ENCODE measurements around the gene MORN4.
"Not testable (repeated sequence)": the region's sequence is repeated elsewhere in the genome, so short reads cannot be mapped to it uniquely, and the experiment has no call there.

MORN4 gene

DNA sequence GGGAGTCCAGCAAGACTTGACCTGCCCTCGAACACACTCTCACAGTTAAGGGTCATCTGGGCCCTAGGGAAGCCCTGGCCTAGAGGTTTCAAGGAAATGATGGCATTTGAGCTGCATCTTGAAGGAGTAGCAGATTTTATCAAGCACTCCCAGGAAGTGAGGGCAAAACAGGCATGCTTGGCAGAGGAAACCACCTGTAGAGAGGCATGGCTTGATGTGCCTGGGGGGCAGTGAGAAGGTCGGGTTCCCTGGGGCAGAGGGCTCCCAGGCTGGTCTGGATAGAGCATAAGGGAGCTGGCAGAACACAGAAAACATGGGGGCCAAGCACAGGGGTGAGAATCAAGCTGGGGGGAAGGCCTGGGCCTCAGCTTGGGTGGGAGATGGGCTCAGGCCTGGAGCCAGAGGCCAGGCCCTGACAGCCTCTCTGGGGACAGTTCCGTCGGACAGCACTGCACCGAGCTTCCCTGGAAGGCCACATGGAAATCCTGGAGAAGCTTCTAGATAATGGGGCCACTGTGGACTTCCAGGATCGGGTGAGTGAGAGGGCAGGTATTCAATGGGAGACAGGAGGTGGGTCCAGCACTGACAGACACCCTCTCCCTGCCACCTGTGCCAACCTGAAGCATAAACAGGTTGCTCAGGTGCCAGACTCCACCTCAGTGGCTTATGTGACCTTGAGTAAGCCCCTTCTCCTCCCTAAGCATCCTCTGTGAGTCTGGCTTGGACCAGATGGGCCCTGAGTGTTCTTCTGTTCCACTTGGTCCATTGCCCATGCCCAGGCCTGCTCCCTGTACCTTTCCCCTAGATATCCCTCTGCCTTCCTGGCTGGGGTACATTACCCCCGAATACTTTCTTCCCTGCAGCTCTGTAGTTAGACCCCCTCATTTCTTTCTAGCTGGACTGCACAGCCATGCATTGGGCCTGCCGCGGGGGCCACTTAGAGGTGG is 52.6 kb downstream of the MORN4 start:
- TF ChIP-seq CTCF (conservative IDR thresholded peaks at IDR 0.05): no peak
- TF ChIP-seq ZFX (IDR thresholded peaks at IDR 0.05): no peak
- no peak overlapping the region for H3K27ac ChIP-seq

- TF ChIP-seq CTCF (conservative IDR thresholded peaks at IDR 0.05) (no peak), ZFX (IDR thresholded peaks at IDR 0.05) (no peak)
- no peak overlapping the region for H3K27ac ChIP-seq
Measured at GRCh38 chr10:97578171-97578844, 55.0 kb downstream of the MORN4 start.

DNA sequence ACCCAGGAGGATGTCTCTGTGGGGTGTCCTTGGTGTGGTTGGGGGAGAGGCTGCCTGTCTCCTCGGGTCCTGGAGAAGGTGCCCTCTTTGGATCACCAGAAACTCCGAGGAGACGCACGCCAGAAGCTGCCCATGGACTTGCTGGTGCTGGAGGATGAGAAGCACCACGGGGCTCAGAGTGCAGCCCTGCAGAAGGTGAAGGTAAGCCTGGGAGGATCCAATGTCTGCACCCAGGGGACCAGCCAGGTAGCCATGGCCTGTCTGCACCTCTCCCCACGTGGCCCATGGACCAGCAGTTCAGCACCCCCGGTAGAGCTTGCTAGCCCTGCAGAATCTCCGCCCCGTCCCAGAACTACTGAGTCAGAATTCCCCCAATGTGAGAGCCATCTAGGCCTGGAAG is 55.6 kb downstream of the MORN4 start:
- H3K27ac ChIP-seq: no peak overlapping the region
- TF ChIP-seq ZFX (IDR thresholded peaks at IDR 0.05) (no peak), CTCF (conservative IDR thresholded peaks at IDR 0.05) (no peak)

DNA sequence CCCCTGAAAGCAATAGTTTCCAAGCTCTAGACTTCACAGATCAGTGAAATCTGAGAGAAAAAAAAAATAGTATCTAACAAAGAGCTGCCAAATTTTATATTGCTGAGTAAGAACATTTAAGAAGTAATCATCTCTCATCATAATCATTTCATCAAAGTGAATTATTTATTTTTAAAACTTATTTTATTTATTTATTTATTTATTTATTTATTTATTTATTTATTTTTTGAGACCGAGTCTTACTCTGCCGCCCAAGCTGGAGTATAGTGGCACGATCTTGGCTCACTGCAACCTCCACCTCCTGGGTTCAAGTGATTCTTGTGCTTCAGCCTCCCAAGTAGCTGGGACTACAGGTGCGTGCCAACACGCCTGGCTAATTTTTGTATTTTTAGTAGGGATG is 56.8 kb downstream of the MORN4 start:
- H3K27ac ChIP-seq: not testable (repeated sequence)

GRCh38 chr10:97575127-97575668 is 58.1 kb downstream of the MORN4 start:
- peak overlapping the region; percentile 55 for H3K27ac ChIP-seq
- TF ChIP-seq CTCF (conservative IDR thresholded peaks at IDR 0.05) (no peak), ZFX (IDR thresholded peaks at IDR 0.05) (no peak)

DNA sequence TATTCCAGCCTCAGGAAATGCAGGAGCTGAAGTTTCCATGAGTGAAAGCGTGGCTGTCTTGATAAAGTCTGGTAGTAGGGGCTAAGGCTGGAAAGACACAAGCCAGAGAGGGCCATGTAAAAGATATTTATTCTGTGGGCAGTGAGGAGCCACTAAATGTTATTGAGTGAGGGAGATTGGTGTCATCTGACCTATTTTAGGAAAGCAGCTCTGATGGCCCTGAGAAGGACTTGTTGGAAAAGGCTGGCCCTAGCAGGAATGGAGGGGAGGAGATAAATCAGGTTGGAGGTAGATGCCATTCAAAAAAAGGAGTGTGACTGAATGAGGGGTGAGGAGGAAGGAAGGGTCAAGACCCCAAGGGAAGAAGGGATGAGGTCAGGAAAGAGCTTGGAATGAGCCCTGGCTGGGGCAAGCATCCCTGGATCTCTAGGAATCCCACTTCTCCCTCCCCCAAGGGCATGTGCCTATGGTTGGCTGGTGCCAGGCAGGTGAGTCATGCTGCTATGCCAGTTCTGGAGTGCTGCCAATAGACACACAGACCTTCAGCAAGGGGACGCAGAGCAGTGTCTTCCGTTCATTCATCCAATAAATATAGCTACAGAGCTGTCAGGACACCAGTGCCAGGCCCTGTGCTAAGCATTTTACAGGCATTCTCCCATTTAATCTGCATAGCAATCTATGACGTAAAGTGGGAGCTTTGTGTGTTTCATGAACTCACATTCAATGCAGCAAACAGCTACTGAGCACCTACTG is 58.8 kb downstream of the MORN4 start:
- peak overlapping the region; percentile 55 for H3K27ac ChIP-seq
- TF ChIP-seq ZFX (IDR thresholded peaks at IDR 0.05): no peak
- TF ChIP-seq CTCF (conservative IDR thresholded peaks at IDR 0.05): no peak

- H3K27ac ChIP-seq: peak overlapping the region; percentile 55
- TF ChIP-seq ZFX (IDR thresholded peaks at IDR 0.05) (no peak), CTCF (conservative IDR thresholded peaks at IDR 0.05) (no peak)
Measured at GRCh38 chr10:97573672-97574071, 59.6 kb downstream of the MORN4 start.

All from C4-2B (cell line).